ENCODE measurements around the gene FAM20C. TPM values are rescaled to one million over a fixed set of nuclear protein-coding genes. Genes with fewer than 3 reads are reported as not detected.
A peak's percentile ranks its signal among the peaks of the same experiment; 100 is the strongest.

Gene FAM20C
- total and polyA plus RNA-seq, 2 of the 8 experiments (the other 6 are each of a cell fraction or from before 2014, with no cell fraction given): 9.5 to 34.8 TPM

- Histone ChIP-seq H4K20me1 (replicated peaks in 1 of 2; ENCODE audit: control insufficient read depth in 1 of 2, insufficient read depth in 2 of 2, low read length in 2 of 2) (peaks cover 0 to 8% of the 10 kb centered on the region in 2 experiments), H3K27ac (ENCODE audit: low read depth, low read length) (no peak overlapping the region), H3K9ac (replicated peaks in 1 of 4; ENCODE audit: extremely low read depth in 1 of 4, low read depth in 3 of 4, low read length in 3 of 4) (no peak overlapping the region), H3K27me3 (replicated peaks in 1 of 4; ENCODE audit: control insufficient read depth in 3 of 4, extremely low read depth in 1 of 4, insufficient read depth in 3 of 4, low read length in 3 of 4) (no peaks in the 10 kb centered on the region), H3K4me3 (ENCODE audit: extremely low read depth in 1 of 4, insufficient read depth in 2 of 4, low read depth in 3 of 4, low read length in 4 of 4) (no peak overlapping the region), H2AFZ (ENCODE audit: low read length) (no peak overlapping the region), H3K4me2 (ENCODE audit: insufficient read depth in 1 of 2, low read depth in 2 of 2, low read length in 2 of 2) (no peak overlapping the region), H2BK5ac (ENCODE audit: low read depth, low read length) (peak overlapping the region; percentile 83; the same call in 1 of the 2 replicates), H4K91ac (replicated peaks; ENCODE audit: insufficient read length, low read length) (no peak overlapping the region), H3K79me2 (ENCODE audit: control insufficient read depth in 1 of 2, insufficient read depth in 2 of 2, low read length in 2 of 2) (no peaks in the 10 kb centered on the region), H3K14ac (ENCODE audit: insufficient read length) (no peak overlapping the region), H3K18ac (ENCODE audit: extremely low read depth, low read length) (no peak overlapping the region), H3K4ac (replicated peaks; ENCODE audit: insufficient read length, low read depth, low read length) (no peak overlapping the region), H2BK15ac (ENCODE audit: low read length) (no peak overlapping the region), H2BK120ac (replicated peaks; ENCODE audit: low read depth, low read length) (no peak overlapping the region), H3K9me3 (ENCODE audit: insufficient read depth in 2 of 2, low read depth in 1 of 2, low read length in 1 of 2) (no peaks in the 10 kb centered on the region), H3K23ac (ENCODE audit: insufficient read length) (no peak overlapping the region), H4K8ac (ENCODE audit: extremely low read depth, insufficient read depth, low read length) (no peak overlapping the region), H4K5ac (ENCODE audit: insufficient read length, low read depth, low read length) (no peak overlapping the region), H3K36me3 (ENCODE audit: control insufficient read depth in 2 of 4, insufficient read depth in 4 of 4, low read length in 3 of 4) (peaks cover 0 to 5% (median 0%) of the 10 kb centered on the region in 4 experiments; a peak in 2 of 8 replicates), H2AK5ac (ENCODE audit: low read depth, low read length) (0 out of 2 replicates have a peak overlapping the region, but pooled peaks have one; percentile 90), H3K23me2 (ENCODE audit: low read depth, low read length) (no peaks in the 10 kb centered on the region), H2BK12ac (ENCODE audit: low read depth, low read length) (no peak overlapping the region), H2BK20ac (ENCODE audit: low read length) (no peak overlapping the region), H3K4me1 (replicated peaks in 1 of 4; ENCODE audit: control insufficient read depth in 3 of 4, insufficient read depth in 4 of 4, low read length in 3 of 4) (peaks cover 0 to 9% (median 5%) of the 10 kb centered on the region in 4 experiments; a peak in 5 of 7 replicates), H3K79me1 (ENCODE audit: low read depth, low read length) (peaks cover 6% of the 10 kb centered on the region; the same call in 1 of the 2 replicates), H3K56ac (replicated peaks; ENCODE audit: insufficient read length, low read depth, low read length) (no peak overlapping the region)
- WGBS, 2 experiments (ENCODE audit: extremely low coverage in 1 of 2, insufficient coverage in 1 of 2, insufficient read length in 1 of 2, insufficient replicate concordance in 2 of 2, low coverage in 1 of 2, low lambda C conversion rate in 2 of 2, missing lambda C conversion rate in 1 of 2): 92% methylated on average over 34 of the region's 34 CpGs; no CpG with 5 or more reads in 1 of the 2 experiments
- ChIA-PET CTCF (ENCODE audit: partially characterized antibody) (no interaction called here), POLR2A (ENCODE audit: partially characterized antibody) (interaction anchor here (1.1 kb wide), 1 partner anchor 29 kb away, joined by 3 read pairs; no protein-coding TSS in a partner anchor)
- DNase-seq (ENCODE audit: low read depth in 1 of 2, low spot score in 2 of 2): no peak
- no peak for FAIRE-seq
- TF ChIP-seq CTBP2 (IDR thresholded peaks at IDR 0.05; ENCODE audit: borderline replicate concordance, insufficient read depth, insufficient read length, low read length) (no peak), POLR2A (IDR thresholded peaks at IDR 0.05; ENCODE audit: control extremely low read depth in 1 of 2, low read depth in 2 of 2, low read length in 2 of 2) (no peak), TCF12 (IDR thresholded peaks at IDR 0.05; ENCODE audit: low read depth, low read length) (no peak), KDM5A (IDR thresholded peaks at IDR 0.05; ENCODE audit: low read length) (no peak), SIN3A (conservative IDR thresholded peaks at IDR 0.05 in 1 of 2, IDR thresholded peaks at IDR 0.05 in 1 of 2; ENCODE audit: low read depth in 1 of 2, low read length in 2 of 2) (no peak), BACH1 (IDR thresholded peaks at IDR 0.05; ENCODE audit: low read length) (no peak), CHD1 (IDR thresholded peaks at IDR 0.05; ENCODE audit: low read depth, low read length) (no peak), HDAC2 (IDR thresholded peaks at IDR 0.05; ENCODE audit: borderline replicate concordance in 1 of 2, low read depth in 2 of 2, low read length in 2 of 2) (no peak), BRCA1 (IDR thresholded peaks at IDR 0.05; ENCODE audit: low read depth, low read length) (no peak), FOSL1 (IDR thresholded peaks at IDR 0.05; ENCODE audit: insufficient read depth, low read depth, low read length) (no peak), ATF2 (IDR thresholded peaks at IDR 0.05; ENCODE audit: low read length) (no peak)
These were observed 30.9 kb downstream of the FAM20C start for GRCh38 chr7:223118-223800.
